Urinary bladder (tissue), 4 donors: Measurements from ENCODE around the gene DDX4. TPM values are rescaled to one million over a fixed set of nuclear protein-coding genes. Genes with fewer than 3 reads are reported as not detected.
A peak's percentile ranks its signal among the peaks of the same experiment; 100 is the strongest.
"Not testable (repeated sequence)": the region's sequence is repeated elsewhere in the genome, so short reads cannot be mapped to it uniquely, and the experiment has no call there.

Experiments used
- DNase-seq: peaks from one replicate; pipeline ENCODE4 v3.0.0-alpha.2; 2015; ENCODE audit errors: extremely low spot score
- H3K27ac ChIP-seq: one replicate; pipeline ENCODE4 v1.5.1; 2013; ENCODE audit warnings: low read depth, mild to moderate bottlenecking, moderate library complexity
- H3K36me3 ChIP-seq: one replicate; pipeline ENCODE4 v1.6.1; 2013; ENCODE audit warnings: mild to moderate bottlenecking, moderate library complexity; ENCODE audit not compliant: insufficient read depth
- H3K4me1 ChIP-seq: one replicate; pipeline ENCODE4 v1.6.1; 2013; ENCODE audit warnings: mild to moderate bottlenecking, moderate library complexity; ENCODE audit not compliant: insufficient read depth
- H3K4me3 ChIP-seq: one replicate; pipeline ENCODE4 v1.5.1; 2013; ENCODE audit warnings: low read depth, low read length
- WGBS: extraction: QIAGEN DNeasy Blood & Tissue Kit; methylation state at CpG from one replicate; pipeline ENCODE4 v1.1.7; 2013; 5-methylcytosine and 5-hydroxymethylcytosine counted together
- polyA plus RNA-seq: library from polyadenylated mRNA; stranded (reverse); fragments of 200-250 nt; gene quantifications from one replicate; pipeline ENCODE4 v1.2.3, GENCODE V29; 2013
- total RNA-seq: library from RNA; depleted of rRNA; stranded (reverse); fragments of >200 nt; gene quantifications from one replicate; pipeline ENCODE4 v1.2.3, GENCODE V29; 2014
- donor health status: healthy with polysubstance abuse.
- donor health status: healthy.

The DDX4 gene
- total RNA-seq, result 0.42 TPM
- not detected for polyA plus RNA-seq

GRCh38 chr5:55737793-55738192 is at the start of gene DDX4:
Gene DDX4, plus strand, starts transcription at chr5:55738061. Its CDS starts 903 bp downstream, at chr5:55738964.
- H3K4me3 ChIP-seq, result no peak within 1 kb of the TSS
- WGBS, result 95% methylated on average over 31 of the region's 31 CpGs
- H3K36me3 ChIP-seq, result no peaks in the 10 kb centered on the region
- H3K4me1 ChIP-seq, result no peaks in the 10 kb centered on the region
- DNase-seq, result no peak
- H3K27ac ChIP-seq, result no peak within 1 kb of the TSS

GRCh38 chr5:55691265-55692105 is 46.4 kb upstream of the DDX4 start:
- Histone ChIP-seq H3K27ac (no peak overlapping the region), H3K36me3 (no peaks in the 10 kb centered on the region), H3K4me1 (no peaks in the 10 kb centered on the region), H3K4me3 (no peak overlapping the region)
- 35% methylated on average over 2 of the region's 2 CpGs for WGBS
- no peak for DNase-seq

- Histone ChIP-seq H3K4me3 (no peak overlapping the region), H3K4me1 (no peaks in the 10 kb centered on the region), H3K36me3 (no peaks in the 10 kb centered on the region), H3K27ac (no peak overlapping the region)
- WGBS, result 84% methylated on average over 2 of the region's 2 CpGs
- DNase-seq, result no peak
Observed at GRCh38 chr5:55692106-55692417, 45.8 kb upstream of the DDX4 start.

- H3K4me3 ChIP-seq, result no peak overlapping the region
- no peaks in the 10 kb centered on the region for H3K36me3 ChIP-seq
- no peak overlapping the region for H3K27ac ChIP-seq
- WGBS, result 61% methylated on average over 1 of the region's 1 CpG
- H3K4me1 ChIP-seq, result no peaks in the 10 kb centered on the region
- no peak for DNase-seq
Observed at GRCh38 chr5:55692509-55692908, 45.4 kb upstream of the DDX4 start.

- Histone ChIP-seq H3K36me3 (no peaks in the 10 kb centered on the region), H3K27ac (no peak overlapping the region), H3K4me1 (no peaks in the 10 kb centered on the region), H3K4me3 (no peak overlapping the region)
- WGBS, result 66% methylated on average over 3 of the region's 3 CpGs
- DNase-seq, result no peak
Observed at GRCh38 chr5:55694152-55694830, 43.6 kb upstream of the DDX4 start.

- H3K4me1 ChIP-seq, H3K36me3 ChIP-seq, H3K27ac ChIP-seq, H3K4me3 ChIP-seq, DNase-seq: not testable (repeated sequence)
- 93% methylated on average over 20 of the region's 31 CpGs for WGBS
Observed at GRCh38 chr5:55696704-55697103, 41.2 kb upstream of the DDX4 start.

- DNase-seq, result no peak
- 86% methylated on average over 3 of the region's 3 CpGs for WGBS
- no peak overlapping the region for H3K4me3 ChIP-seq
- H3K4me1 ChIP-seq, result no peaks in the 10 kb centered on the region
- H3K27ac ChIP-seq, result no peak overlapping the region
- no peaks in the 10 kb centered on the region for H3K36me3 ChIP-seq
Observed at GRCh38 chr5:55699041-55699688, 38.7 kb upstream of the DDX4 start.

- no peaks in the 10 kb centered on the region for H3K4me1 ChIP-seq
- WGBS, result 50% methylated on average over 2 of the region's 2 CpGs
- no peaks in the 10 kb centered on the region for H3K36me3 ChIP-seq
- no peak overlapping the region for H3K27ac ChIP-seq
- DNase-seq, result no peak
- H3K4me3 ChIP-seq, result no peak overlapping the region
Observed at GRCh38 chr5:55700745-55701144, 37.1 kb upstream of the DDX4 start.

GRCh38 chr5:55701462-55702103 is 36.3 kb upstream of the DDX4 start:
- H3K4me3 ChIP-seq, result no peak overlapping the region
- 85% methylated on average over 3 of the region's 3 CpGs for WGBS
- H3K4me1 ChIP-seq, result no peaks in the 10 kb centered on the region
- H3K27ac ChIP-seq, result no peak overlapping the region
- no peaks in the 10 kb centered on the region for H3K36me3 ChIP-seq
- no peak for DNase-seq

- no peak for DNase-seq
- Histone ChIP-seq H3K36me3 (no peaks in the 10 kb centered on the region), H3K27ac (no peak overlapping the region), H3K4me1 (no peaks in the 10 kb centered on the region), H3K4me3 (no peak overlapping the region)
- 33% methylated on average over 1 of the region's 1 CpG for WGBS
Observed at GRCh38 chr5:55702598-55703345, 35.1 kb upstream of the DDX4 start.

GRCh38 chr5:55706230-55706629 is 31.6 kb upstream of the DDX4 start:
- DNase-seq, result no peak
- no peak overlapping the region for H3K27ac ChIP-seq
- no peaks in the 10 kb centered on the region for H3K36me3 ChIP-seq
- no peaks in the 10 kb centered on the region for H3K4me1 ChIP-seq
- no peak overlapping the region for H3K4me3 ChIP-seq

- no peaks in the 10 kb centered on the region for H3K36me3 ChIP-seq
- H3K4me3 ChIP-seq, result no peak overlapping the region
- no peak overlapping the region for H3K27ac ChIP-seq
- no peaks in the 10 kb centered on the region for H3K4me1 ChIP-seq
- no peak for DNase-seq
Observed at GRCh38 chr5:55708732-55709131, 29.1 kb upstream of the DDX4 start.

- H3K27ac ChIP-seq, result no peak overlapping the region
- WGBS, result 12% methylated on average over 18 of the region's 18 CpGs
- DNase-seq, result no peak
- no peaks in the 10 kb centered on the region for H3K36me3 ChIP-seq
- peak overlapping the region; percentile 57 for H3K4me3 ChIP-seq
- no peaks in the 10 kb centered on the region for H3K4me1 ChIP-seq
Observed at GRCh38 chr5:55711507-55712022, 26.3 kb upstream of the DDX4 start.
